CD4-positive, alpha-beta T cell treated with Interleukin-17A for 4 hours (primary cell): ENCODE data around the gene ADARB2.
"Not testable (repeated sequence)": the region's sequence is repeated elsewhere in the genome, so short reads cannot be mapped to it uniquely, and the experiment has no call there.

Source experiments
- DNase-seq: peaks from one replicate; pipeline ENCODE4 v3.0.0-alpha.2; 2020; ENCODE audit warnings: mixed read lengths

Gene ADARB2

GRCh38 chr10:1240341-1240775, 497.0 kb downstream of the ADARB2 start:
- DNase-seq = peak; percentile 15

GRCh38 chr10:1233031-1233430, 504.3 kb downstream of the ADARB2 start:
- DNase-seq = no peak

DNA sequence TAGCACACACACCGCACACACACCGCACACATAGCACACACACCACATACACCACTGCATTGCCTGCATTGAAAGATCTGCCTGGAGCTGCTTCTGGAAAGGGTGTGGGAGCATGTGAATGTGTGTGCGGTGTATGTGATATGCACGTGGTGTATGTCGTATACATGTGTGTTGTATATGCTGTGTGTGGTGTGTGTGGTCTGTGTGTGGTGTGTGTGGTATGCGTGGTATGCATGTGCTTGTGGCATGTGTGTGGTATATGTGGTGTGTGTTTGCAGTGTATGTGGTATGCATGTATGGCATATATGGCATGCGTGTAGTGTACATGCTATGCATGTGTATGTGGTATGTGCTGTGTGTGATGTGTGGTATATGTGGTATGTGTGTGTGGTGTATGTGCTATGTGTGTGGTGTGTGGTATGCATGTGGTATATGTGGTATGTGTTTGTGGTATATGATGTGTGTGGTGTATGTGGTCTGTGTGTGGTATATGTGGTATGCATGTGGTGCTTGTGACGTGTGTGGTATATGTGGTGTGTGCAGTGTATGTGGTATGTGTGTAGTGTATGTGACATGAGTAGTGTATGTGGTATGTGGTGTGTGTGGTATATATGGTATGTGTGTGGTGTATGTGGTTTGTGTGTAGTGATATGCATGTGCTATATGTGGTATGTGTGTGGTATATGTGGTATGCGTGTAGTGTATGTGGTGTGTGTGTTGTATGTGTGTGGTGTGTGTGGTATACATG, 505.0 kb downstream of the ADARB2 start:
- no peak for DNase-seq

DNA sequence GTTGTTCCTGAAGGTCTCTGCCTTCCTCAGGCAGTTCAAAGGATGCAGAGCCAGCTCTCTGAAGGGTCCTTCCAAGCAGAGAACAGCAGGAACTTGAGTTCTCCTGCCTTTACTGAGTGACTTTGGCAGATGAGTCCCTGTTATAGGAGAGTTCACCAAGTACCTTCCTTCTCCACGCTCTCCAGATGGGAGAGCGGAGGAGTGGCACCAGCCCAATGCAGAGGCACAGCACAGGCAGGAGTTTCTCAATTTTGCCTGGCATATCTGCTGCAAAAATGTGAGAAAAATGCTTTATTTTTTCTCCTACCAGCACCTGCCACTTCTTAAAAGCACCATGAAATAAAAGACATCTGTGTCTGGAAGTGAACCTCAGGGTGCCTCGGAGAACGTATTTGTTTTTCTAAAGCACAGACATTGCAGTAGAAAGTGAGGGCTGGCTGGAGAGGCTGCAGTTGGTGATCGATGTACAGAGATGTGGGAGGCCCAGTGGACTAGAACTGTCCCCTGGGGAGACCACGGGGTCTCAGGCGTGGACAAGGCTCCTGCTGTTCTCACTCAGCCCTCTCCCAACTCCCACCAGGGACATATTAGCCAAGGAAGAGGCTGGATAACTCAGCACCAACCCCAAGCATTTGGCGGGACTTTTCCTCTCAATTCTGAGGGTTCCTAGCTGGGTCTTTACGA, 506.6 kb downstream of the ADARB2 start:
- DNase-seq = no peak

GRCh38 chr10:1230138-1230537, 507.2 kb downstream of the ADARB2 start:
- no peak for DNase-seq

GRCh38 chr10:1229574-1229973, 507.8 kb downstream of the ADARB2 start:
- no peak for DNase-seq

- no peak for DNase-seq
Measured at GRCh38 chr10:1229116-1229515, 508.2 kb downstream of the ADARB2 start.

- no peak for DNase-seq
Measured at GRCh38 chr10:1228467-1228975, 508.8 kb downstream of the ADARB2 start.

DNA sequence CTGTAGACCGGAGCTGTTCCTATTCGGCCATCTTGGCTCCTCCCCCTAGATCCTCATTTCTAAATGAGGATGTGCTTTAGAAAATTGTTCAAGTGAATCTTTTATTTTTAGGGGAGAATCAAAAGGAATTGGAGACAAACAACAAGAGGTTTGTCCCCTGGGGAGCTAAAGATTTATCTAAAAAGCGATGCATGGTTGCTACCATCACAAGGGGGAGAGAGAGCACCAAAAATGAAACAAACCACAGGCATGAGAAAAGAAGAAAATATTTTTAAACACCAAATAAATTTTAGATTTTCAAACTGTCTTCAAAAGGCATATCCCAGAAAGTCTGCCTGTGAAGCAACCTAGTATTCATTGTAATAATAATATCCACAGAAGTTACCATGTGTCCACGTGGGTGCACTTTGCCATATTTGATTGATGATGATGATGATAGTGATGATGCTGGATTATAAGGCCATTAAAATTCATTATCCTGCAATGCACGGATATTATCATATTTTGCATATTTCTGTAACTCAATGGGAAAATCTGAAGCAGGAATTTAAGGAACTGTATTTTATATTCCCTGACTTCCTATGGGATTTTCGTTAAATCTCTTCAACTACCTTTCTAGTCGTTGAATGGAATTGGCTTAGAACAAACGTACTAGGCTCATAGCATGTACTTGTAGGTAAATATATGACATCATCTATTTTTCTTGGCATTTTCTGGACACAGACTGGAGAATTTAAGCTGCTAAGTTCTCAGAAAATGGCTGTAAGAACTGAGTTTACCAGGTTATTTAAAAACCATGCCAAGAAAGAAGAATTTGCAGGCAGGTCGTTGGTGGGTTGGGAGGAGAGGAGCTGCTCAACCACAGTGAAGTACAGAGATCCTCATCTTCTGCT, 509.6 kb downstream of the ADARB2 start:
- DNase-seq = no peak

DNA sequence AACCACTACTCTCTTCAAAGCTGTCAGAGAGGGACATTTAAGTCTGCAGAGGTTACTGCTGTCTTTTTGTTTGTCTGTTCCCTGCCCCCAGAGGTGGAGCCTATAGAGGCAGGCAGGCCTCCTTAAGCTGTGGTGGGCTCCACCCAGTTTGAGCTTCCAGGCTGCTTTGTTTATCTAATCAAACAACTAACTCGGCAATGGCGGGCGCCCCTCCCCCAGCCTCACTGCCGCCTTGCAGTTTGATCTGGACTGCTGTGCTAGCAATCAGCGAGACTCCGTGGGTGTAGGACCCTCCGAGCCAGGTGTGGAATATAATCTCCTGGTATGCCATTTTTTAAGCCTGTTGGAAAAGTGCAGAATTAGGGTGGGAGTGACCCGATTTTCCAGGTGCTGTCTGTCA, 510.4 kb downstream of the ADARB2 start:
- not testable (repeated sequence) for DNase-seq

DNA sequence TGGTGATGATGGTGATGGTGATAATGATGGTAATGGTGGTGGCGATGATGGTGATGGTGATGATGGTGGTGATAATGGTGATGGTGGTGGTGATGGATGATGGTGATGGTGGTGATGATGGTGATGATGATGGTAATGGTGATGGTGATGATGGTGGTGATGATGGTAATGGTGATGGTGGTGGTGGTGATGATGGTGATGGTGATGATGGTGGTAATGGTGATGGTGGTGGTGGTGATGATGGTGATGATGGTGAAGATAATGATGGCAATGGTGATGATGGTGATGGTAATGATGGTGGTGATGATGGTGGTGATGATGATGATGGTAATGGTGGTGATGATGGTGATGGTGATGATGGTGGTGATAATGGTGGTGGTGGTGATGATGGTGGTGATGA, 517.5 kb downstream of the ADARB2 start:
- DNase-seq = not testable (repeated sequence)

DNA sequence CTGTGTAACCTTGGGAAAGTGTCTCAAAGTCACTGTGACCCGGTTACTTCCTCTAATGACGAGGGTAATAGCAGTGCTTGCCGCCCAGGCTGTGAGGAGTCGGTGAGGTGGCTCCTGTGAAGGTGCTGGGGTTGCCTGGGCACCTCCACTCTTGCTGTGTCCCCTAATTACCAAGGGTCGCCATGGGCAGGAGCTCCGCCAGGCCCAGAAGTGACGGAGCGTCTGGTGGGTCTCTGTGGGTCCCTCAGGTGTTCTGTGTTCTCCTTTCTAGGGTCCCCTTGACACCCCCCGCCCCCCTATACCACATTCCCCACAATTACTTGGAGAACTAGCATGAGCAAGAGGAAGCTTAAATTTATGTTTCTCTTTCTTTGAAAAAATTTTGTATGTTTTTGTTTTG, 519.7 kb downstream of the ADARB2 start:
- no peak for DNase-seq

DNA sequence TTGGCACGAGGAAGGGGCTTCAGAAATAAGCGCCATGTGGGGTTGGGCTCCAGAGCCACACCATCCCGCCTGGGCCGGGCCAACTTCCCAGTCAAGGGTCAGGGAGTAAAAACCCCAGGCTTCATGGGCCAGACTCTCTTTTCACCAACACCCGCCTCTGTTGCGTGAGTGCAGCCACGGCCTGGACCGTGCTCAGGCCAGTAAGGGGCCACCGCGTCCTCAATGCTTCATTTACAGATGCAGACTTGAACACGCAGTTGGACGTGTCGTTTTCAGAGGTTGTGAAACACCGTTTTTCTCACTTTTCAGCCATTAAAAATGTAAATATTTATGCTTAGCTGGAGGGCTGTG, 520.1 kb downstream of the ADARB2 start:
- no peak for DNase-seq

GRCh38 chr10:1216574-1217236, 520.6 kb downstream of the ADARB2 start:
- no peak for DNase-seq

DNA sequence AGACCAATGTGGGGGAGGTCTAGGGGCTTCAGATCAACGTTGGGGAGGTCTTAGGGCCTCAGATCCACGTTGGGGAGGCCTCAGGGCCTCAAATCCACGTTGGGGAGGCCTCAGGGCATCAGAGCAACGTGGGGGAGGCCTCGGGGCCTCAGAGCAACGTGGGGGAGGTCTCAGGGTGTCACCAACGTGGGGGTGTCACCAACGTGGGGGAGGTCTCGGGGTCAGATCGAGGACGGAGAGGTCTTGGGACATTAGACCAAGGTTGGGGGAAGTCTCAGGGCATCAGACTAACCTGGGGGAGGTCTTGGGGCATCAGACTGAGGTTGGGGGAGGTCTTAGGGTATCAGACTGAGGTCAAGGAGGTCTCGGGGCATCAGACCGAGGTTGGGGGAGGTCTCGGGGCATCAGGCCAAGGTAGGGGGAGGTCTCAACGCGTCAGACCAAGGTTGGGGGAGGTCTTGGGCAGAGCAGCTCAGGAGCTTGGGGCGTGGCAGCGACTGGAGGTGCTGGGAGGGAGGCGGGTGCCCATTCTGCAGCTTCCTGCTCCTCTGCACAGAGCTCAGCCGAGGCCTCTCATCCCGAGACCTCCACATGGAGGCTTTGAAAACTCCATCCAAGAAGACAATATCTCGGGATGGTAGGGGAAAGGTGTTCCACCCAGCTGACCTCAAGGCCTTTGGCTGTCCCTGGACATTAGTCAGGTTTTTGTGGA, 521.3 kb downstream of the ADARB2 start:
- no peak for DNase-seq

GRCh38 chr10:1214882-1215540, 522.3 kb downstream of the ADARB2 start:
- DNase-seq = no peak

DNA sequence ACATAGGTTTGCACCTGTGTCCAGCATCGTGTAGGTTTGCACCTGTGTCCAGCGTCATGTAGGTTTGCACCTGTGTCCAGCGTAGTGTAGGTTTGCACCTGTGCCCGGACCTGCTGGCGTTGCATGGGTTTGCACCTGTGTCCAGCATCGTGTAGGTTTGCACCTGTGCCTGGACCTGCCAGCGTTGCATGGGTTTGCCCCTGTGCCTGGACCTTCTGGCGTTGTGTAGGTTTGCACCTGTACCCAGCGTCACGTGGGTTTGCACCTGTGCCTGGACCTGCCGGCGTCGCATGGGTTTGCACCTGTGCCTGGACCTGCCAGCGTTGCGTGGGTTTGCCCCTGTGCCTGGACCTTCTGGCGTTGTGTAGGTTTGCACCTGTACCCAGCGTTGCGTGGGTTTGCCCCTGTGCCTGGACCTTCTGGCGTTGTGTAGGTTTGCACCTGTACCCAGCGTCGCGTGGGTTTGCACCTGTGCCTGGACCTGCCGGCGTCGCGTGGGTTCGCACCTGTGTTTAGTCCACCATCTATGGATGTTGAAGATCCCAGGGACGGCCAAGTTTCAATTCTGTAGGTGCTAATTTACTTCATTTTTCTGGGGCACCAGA, 523.2 kb downstream of the ADARB2 start:
- no peak for DNase-seq

DNA sequence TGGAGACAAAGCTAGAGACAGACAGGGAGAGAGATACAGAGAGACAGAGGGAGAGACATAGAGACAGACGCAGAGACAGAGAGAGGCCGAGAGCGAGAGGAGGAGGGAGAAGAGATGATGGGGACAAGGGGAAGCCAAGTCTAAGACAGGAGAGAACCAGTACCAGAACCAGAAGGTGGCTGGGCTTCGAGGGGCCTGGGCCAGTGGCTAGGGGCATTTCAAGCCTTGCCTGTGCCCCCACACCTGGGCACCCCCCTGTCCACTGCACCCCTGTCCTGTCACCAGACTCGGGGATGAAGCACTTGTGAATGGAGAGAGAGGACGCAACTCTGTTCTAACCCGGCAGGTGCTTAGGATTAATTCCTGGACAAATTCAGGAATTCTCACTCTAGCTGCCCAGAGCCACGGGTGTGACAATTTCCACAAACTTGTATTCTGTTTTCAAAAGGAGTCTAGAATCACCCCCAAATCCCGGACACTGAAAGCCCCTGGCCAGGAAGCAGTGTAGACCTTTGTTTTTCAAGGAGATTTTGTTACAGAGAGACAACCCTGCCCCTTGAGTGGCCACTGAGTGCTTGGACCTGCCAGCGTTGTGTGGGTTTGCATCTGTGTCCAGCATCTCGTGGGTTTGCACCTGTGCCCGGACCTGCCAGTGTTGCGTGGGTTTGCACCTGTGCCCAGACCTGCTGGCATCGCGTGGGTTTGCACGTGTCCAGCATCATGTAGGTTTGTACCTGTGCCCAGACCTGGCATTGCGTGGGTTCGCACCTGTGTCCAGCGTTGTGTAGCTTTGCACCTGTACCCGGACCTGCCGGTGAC, 523.9 kb downstream of the ADARB2 start:
- DNase-seq = no peak

- DNase-seq = no peak
Measured at GRCh38 chr10:1212571-1213141, 524.7 kb downstream of the ADARB2 start.
